H1 (cell line): ENCODE data around the gene C1orf210. TPM values are rescaled to one million over a fixed set of nuclear protein-coding genes. Genes with fewer than 3 reads are reported as not detected.

Experiments
- CTCF ChIA-PET: fragments of 300-600 bp; sonication (Branson Sonifier 250); formaldehyde crosslinking; loops from one replicate; lab custom pipeline; 2021; ENCODE audit not compliant: partially characterized antibody; lab: Charles Lee
- POLR2A ChIA-PET: fragments of 300-600 bp; sonication (Branson Sonifier 250); formaldehyde crosslinking; loops from one replicate; lab custom pipeline; 2021; ENCODE audit warnings: inconsistent platforms; ENCODE audit not compliant: partially characterized antibody; lab: Charles Lee
- DNase-seq, 2 experiments: peaks; one replicate each; pipeline versions ENCODE4 v3.0.0 to v3.0.0-alpha.2; 2010 to 2022; ENCODE audit warnings: low spot score in 2 of 2, low read depth in 1 of 2, mixed read lengths in 1 of 2
- FAIRE-seq: peaks from 2 replicates; lab custom pipeline; 2011; peaks lifted over from hg19 to GRCh38; lab: Jason Lieb, UNC
- H2AFZ ChIP-seq: 2 replicates; pipeline ENCODE4 v1.8.1; 2012; ENCODE audit warnings: low read length, inconsistent platforms
- H2AK5ac ChIP-seq: 2 replicates; pipeline ENCODE4 v1.6.1; 2013; ENCODE audit warnings: low read depth, low read length
- H2BK120ac ChIP-seq: replicated peaks from 2 replicates; pipeline ENCODE3; 2013; ENCODE audit warnings: low read depth, low read length, inconsistent platforms
- H2BK12ac ChIP-seq: 2 replicates; pipeline ENCODE4 v1.6.1; 2013; ENCODE audit warnings: low read depth, low read length
- H2BK15ac ChIP-seq: 2 replicates; pipeline ENCODE4 v1.6.1; 2013; ENCODE audit warnings: low read length
- H2BK20ac ChIP-seq: 2 replicates; pipeline ENCODE4 v1.6.1; 2013; ENCODE audit warnings: low read length
- H2BK5ac ChIP-seq: 2 replicates; pipeline ENCODE4 v1.6.1; 2013; ENCODE audit warnings: low read depth, low read length
- H3K14ac ChIP-seq: 2 replicates; pipeline ENCODE4 v1.6.1; 2013; ENCODE audit warnings: inconsistent platforms; ENCODE audit not compliant: insufficient read length
- H3K18ac ChIP-seq: 2 replicates; pipeline ENCODE4 v1.6.1; 2013; ENCODE audit warnings: low read length; ENCODE audit errors: extremely low read depth
- H3K23ac ChIP-seq: 2 replicates; pipeline ENCODE4 v1.6.1; 2013; ENCODE audit warnings: inconsistent platforms; ENCODE audit not compliant: insufficient read length
- H3K23me2 ChIP-seq: 2 replicates; pipeline ENCODE4 v1.6.1; 2013; ENCODE audit warnings: low read depth, low read length
- H3K27ac ChIP-seq: 2 replicates; pipeline ENCODE4 v1.6.1; 2011; ENCODE audit warnings: low read depth, low read length, inconsistent platforms
- H3K27me3 ChIP-seq, 4 experiments: replicated peaks in 1 of 4; 1 replicate in 1 of 4; 2 replicates in 3 of 4; pipeline versions ENCODE4 v1.6.1 to v1.8.1; 2011 to 2013; ENCODE audit warnings: low read length in 3 of 4, mild to moderate bottlenecking in 3 of 4, inconsistent platforms in 2 of 4, mixed read lengths in 2 of 4, moderate library complexity in 1 of 4; ENCODE audit not compliant: control insufficient read depth in 3 of 4, insufficient read depth in 3 of 4; ENCODE audit errors: extremely low read depth in 1 of 4
- H3K36me3 ChIP-seq, 4 experiments: 2 replicates each; pipeline versions ENCODE4 v1.6.1 to v1.8.1; 2011 to 2013; ENCODE audit warnings: mild to moderate bottlenecking in 4 of 4, low read length in 3 of 4, moderate library complexity in 2 of 4, control low read depth in 1 of 4, inconsistent platforms in 1 of 4; ENCODE audit not compliant: insufficient read depth in 4 of 4, control insufficient read depth in 2 of 4
- H3K4ac ChIP-seq: replicated peaks from 2 replicates; pipeline ENCODE3; 2013; ENCODE audit warnings: low read length, low read depth, mixed read lengths, inconsistent platforms; ENCODE audit not compliant: insufficient read length
- H3K4me1 ChIP-seq, 4 experiments: replicated peaks in 1 of 4; 1 replicate in 1 of 4; 2 replicates in 3 of 4; pipeline versions ENCODE4 v1.6.1 to v1.8.1; 2011 to 2013; ENCODE audit warnings: low read length in 3 of 4, inconsistent platforms in 2 of 4, mixed read lengths in 1 of 4; ENCODE audit not compliant: insufficient read depth in 4 of 4, control insufficient read depth in 3 of 4
- H3K4me2 ChIP-seq, 2 experiments: 2 replicates each; pipeline versions ENCODE4 v1.6.1 to v1.8.1; 2011 to 2013; ENCODE audit warnings: low read depth in 2 of 2, low read length in 2 of 2, control low read depth in 1 of 2, inconsistent platforms in 1 of 2, mild to moderate bottlenecking in 1 of 2; ENCODE audit not compliant: insufficient read depth in 1 of 2
- H3K4me3 ChIP-seq, 4 experiments: fragments of 200-600, 300-600 bp in 1 of 4; sonication (generic), shearing (Covaris generic), sonication (Bioruptor Twin) in 1 of 4; 2 replicates each; pipeline versions ENCODE4 v1.5.1 to v1.8.1; 2011 to 2016; ENCODE audit warnings: low read length in 4 of 4, low read depth in 3 of 4, control low read depth in 2 of 4, inconsistent platforms in 2 of 4, mild to moderate bottlenecking in 2 of 4, mixed read lengths in 1 of 4, moderate library complexity in 1 of 4; ENCODE audit not compliant: insufficient read depth in 2 of 4; ENCODE audit errors: extremely low read depth in 1 of 4
- H3K56ac ChIP-seq: replicated peaks from 2 replicates; pipeline ENCODE3; 2013; ENCODE audit warnings: low read depth, mild to moderate bottlenecking, mixed read lengths, low read length, inconsistent platforms; ENCODE audit not compliant: insufficient read length
- H3K79me1 ChIP-seq: 2 replicates; pipeline ENCODE4 v1.6.1; 2013; ENCODE audit warnings: low read depth, low read length, control low read depth
- H3K79me2 ChIP-seq, 2 experiments: 2 replicates each; pipeline versions ENCODE4 v1.6.1 to v1.8.1; 2012 to 2013; ENCODE audit warnings: low read length in 2 of 2, mild to moderate bottlenecking in 2 of 2, inconsistent platforms in 1 of 2; ENCODE audit not compliant: insufficient read depth in 2 of 2, control insufficient read depth in 1 of 2
- H3K9ac ChIP-seq, 4 experiments: replicated peaks in 1 of 4; 1 replicate in 1 of 4; 2 replicates in 3 of 4; pipeline versions ENCODE4 v1.6.1 to v1.8.1; 2011 to 2013; ENCODE audit warnings: low read depth in 3 of 4, low read length in 3 of 4, control low read depth in 2 of 4, mild to moderate bottlenecking in 2 of 4, moderate library complexity in 2 of 4, inconsistent platforms in 1 of 4; ENCODE audit errors: extremely low read depth in 1 of 4
- H3K9me3 ChIP-seq, 2 experiments: 2 replicates each; pipeline versions ENCODE4 v1.6.1 to v1.8.1; 2012 to 2013; ENCODE audit warnings: mild to moderate bottlenecking in 2 of 2, moderate library complexity in 2 of 2, control low read depth in 1 of 2, inconsistent platforms in 1 of 2, low read depth in 1 of 2, low read length in 1 of 2, mixed read lengths in 1 of 2; ENCODE audit not compliant: insufficient read depth in 2 of 2
- H4K20me1 ChIP-seq, 2 experiments: replicated peaks in 1 of 2; 2 replicates each; pipeline versions ENCODE3 to v1.8.1; 2011 to 2013; ENCODE audit warnings: inconsistent platforms in 2 of 2, low read length in 2 of 2, mild to moderate bottlenecking in 1 of 2; ENCODE audit not compliant: insufficient read depth in 2 of 2, control insufficient read depth in 1 of 2
- H4K5ac ChIP-seq: 2 replicates; pipeline ENCODE4 v1.6.1; 2013; ENCODE audit warnings: low read length, low read depth, mixed read lengths, inconsistent platforms; ENCODE audit not compliant: insufficient read length
- H4K8ac ChIP-seq: 2 replicates; pipeline ENCODE4 v1.8.0; 2013; ENCODE audit warnings: mild to moderate bottlenecking, moderate library complexity, low read length, inconsistent platforms; ENCODE audit not compliant: insufficient read depth; ENCODE audit errors: extremely low read depth
- H4K91ac ChIP-seq: replicated peaks from 2 replicates; pipeline ENCODE3; 2013; ENCODE audit warnings: low read length, mixed read lengths, inconsistent platforms; ENCODE audit not compliant: insufficient read length
- EGR1 ChIP-seq: IDR thresholded peaks from 2 replicates; pipeline ENCODE4 v1.6.1; 2011; ENCODE audit warnings: low read depth, low read length, borderline replicate concordance
- KDM5A ChIP-seq: fragments of 200-600 bp; IDR thresholded peaks from 2 replicates; pipeline ENCODE4 v1.7.1; 2012; ENCODE audit warnings: mild to moderate bottlenecking, low read length, inconsistent platforms, mixed read lengths
- WGBS, 2 experiments: shearing (Covaris generic) in 1 of 2; methylation state at CpG; one replicate each; pipeline versions ENCODE4 v1.1.6 to v1.1.7; 2013 to 2015; ENCODE audit warnings: low lambda C conversion rate in 2 of 2, mixed read lengths in 2 of 2, inconsistent platforms in 1 of 2, low coverage in 1 of 2, missing lambda C conversion rate in 1 of 2; ENCODE audit not compliant: insufficient replicate concordance in 2 of 2, insufficient coverage in 1 of 2, insufficient read length in 1 of 2; ENCODE audit errors: extremely low coverage in 1 of 2, missing lambda C conversion rate in 1 of 2; 5-methylcytosine and 5-hydroxymethylcytosine counted together
- polyA plus RNA-seq, 7 experiments: library from polyadenylated mRNA; depleted of rRNA in 3 of 7; stranded (reverse) in 5 of 7; unstranded in 2 of 7; fragments of >200 nt in 5 of 7; fragments of 200-250 nt in 2 of 7; gene quantifications; 1 replicate in 5 of 7; 2 replicates in 1 of 7; 4 replicates in 1 of 7; pipeline versions ENCODE4 v1.2.1 to v1.2.3, GENCODE V29; 2011 to 2013; ENCODE audit warnings: missing spikeins in 2 of 7, mixed read lengths in 2 of 7
- total RNA-seq: library from RNA; stranded (reverse); fragmentation: NEBNext Ultra II Directional; extraction: Animal tissue kit (Norgen Biotek cat#: 25700); gene quantifications from 2 replicates; pipeline ENCODE4 v1.2.1, GENCODE V29; 2021

Gene C1orf210
- total and polyA plus RNA-seq, 2 of the 8 experiments (the other 6 are each of a cell fraction or from before 2014, with no cell fraction given): 12.0 to 27.9 TPM

DNA sequence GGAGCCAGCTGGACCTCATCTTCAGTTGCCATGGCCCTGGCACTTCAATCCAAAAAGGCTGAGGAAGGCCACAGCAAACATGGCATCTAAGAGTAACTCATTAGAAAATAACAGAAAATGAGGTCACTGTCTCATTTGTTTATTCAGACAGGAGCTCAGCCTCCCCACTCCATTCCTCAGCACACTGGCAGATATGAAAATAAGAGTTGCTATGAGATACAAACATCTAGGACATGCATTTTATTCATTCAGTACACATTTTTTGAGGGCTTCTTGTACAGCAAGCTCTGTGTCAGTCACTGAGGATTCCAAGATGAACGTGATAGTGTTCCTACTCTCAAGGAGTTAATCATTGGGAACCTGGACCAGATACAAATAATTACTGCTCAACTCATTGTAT, 48.3 kb downstream of the C1orf210 start:
- Histone ChIP-seq H2BK12ac (no peak overlapping the region), H3K4me3 (no peak overlapping the region), H3K23ac (no peak overlapping the region), H3K9me3 (peaks cover 0 to 3% of the 10 kb centered on the region in 2 experiments; a peak in 1 of 4 replicates), H3K14ac (no peak overlapping the region), H4K8ac (no peak overlapping the region), H3K4ac (no peak overlapping the region), H2BK120ac (no peak overlapping the region), H3K4me1 (no peaks in the 10 kb centered on the region), H2BK5ac (no peak overlapping the region), H4K5ac (no peak overlapping the region), H4K91ac (no peak overlapping the region), H2AFZ (no peak overlapping the region), H3K18ac (no peak overlapping the region), H3K9ac (no peak overlapping the region), H2BK15ac (peak overlapping the region; percentile 46; the same call in 1 of the 2 replicates), H3K27me3 (no peaks in the 10 kb centered on the region), H2AK5ac (no peak overlapping the region), H3K79me1 (no peaks in the 10 kb centered on the region; the same call in 1 of the 2 replicates), H3K27ac (no peak overlapping the region), H3K23me2 (no peaks in the 10 kb centered on the region), H3K4me2 (no peak overlapping the region), H3K79me2 (no peaks in the 10 kb centered on the region), H3K36me3 (no peaks in the 10 kb centered on the region), H2BK20ac (no peak overlapping the region), H4K20me1 (no peaks in the 10 kb centered on the region), H3K56ac (no peak overlapping the region)
- DNase-seq (no peak), FAIRE-seq (no peak)
- ChIA-PET CTCF (interaction anchor here (0.6 to 4.1 kb wide), 16 partner anchors 8 to 177 kb away, joined by 3 to 59 read pairs (median 4); partner anchors contain the start of genes C1orf210, CDC20, MED8 and SZT2), POLR2A (interaction anchor here (0.6 to 4.4 kb wide), 5 partner anchors 10 to 421 kb away, joined by 3 to 15 read pairs (median 4); partner anchors contain the start of genes CDC20 and TMEM125)
- TF ChIP-seq EGR1: no peak
- TF ChIP-seq KDM5A: no peak
- WGBS, 2 experiments: 94% methylated on average over 1 of the region's 1 CpG; no CpG with 5 or more reads in 1 of the 2 experiments
